UCSD-AML1 (cell line): ENCODE measurements around the gene CCL2.

Experiments used
- DNase-seq: peaks from one replicate; lab custom pipeline; 2025; ENCODE audit not compliant: unreplicated experiment; lab: John Stamatoyannopoulos, UW

The CCL2 gene

GRCh38 chr17:34237458-34237857 is 17.6 kb upstream of the CCL2 start:
- no peak for DNase-seq

GRCh38 chr17:34241062-34241461 is 14.0 kb upstream of the CCL2 start:
- peak; percentile 71 for DNase-seq

- peak; percentile 56 for DNase-seq
Observed at GRCh38 chr17:34242587-34243363, 12.3 kb upstream of the CCL2 start.

GRCh38 chr17:34243364-34244320 is 11.4 kb upstream of the CCL2 start:
- no peak for DNase-seq

GRCh38 chr17:34245351-34245905 is 9.7 kb upstream of the CCL2 start:
- no peak for DNase-seq

GRCh38 chr17:34246446-34246845 is 8.6 kb upstream of the CCL2 start:
- DNase-seq = peak; percentile 40

GRCh38 chr17:34246881-34247280 is 8.2 kb upstream of the CCL2 start:
- DNase-seq = no peak

GRCh38 chr17:34248511-34249024 is 6.5 kb upstream of the CCL2 start:
- DNase-seq = no peak

GRCh38 chr17:34249061-34249460 is 6.0 kb upstream of the CCL2 start:
- DNase-seq = no peak

GRCh38 chr17:34249478-34249877 is 5.6 kb upstream of the CCL2 start:
- DNase-seq = no peak

- no peak for DNase-seq
Observed at GRCh38 chr17:34251186-34251585, 3.9 kb upstream of the CCL2 start.

- DNase-seq = peak; percentile 71
Observed at GRCh38 chr17:34252095-34252443, 3.0 kb upstream of the CCL2 start.

- DNase-seq = no peak
Observed at GRCh38 chr17:34252444-34253138, 2.5 kb upstream of the CCL2 start.

GRCh38 chr17:34253139-34253525 is 2.0 kb upstream of the CCL2 start:
- no peak for DNase-seq

- DNase-seq = no peak
Observed at GRCh38 chr17:34254146-34254545, 939 bp upstream of the CCL2 start.

- no peak for DNase-seq
Observed at GRCh38 chr17:34255381-34255732, 272 bp downstream of the CCL2 start.

GRCh38 chr17:34255841-34256240 is 756 bp downstream of the CCL2 start:
- no peak for DNase-seq

- no peak for DNase-seq
Observed at GRCh38 chr17:34257299-34257985, 2.4 kb downstream of the CCL2 start.

GRCh38 chr17:34257986-34258326 is 2.9 kb downstream of the CCL2 start:
- no peak for DNase-seq

- no peak for DNase-seq
Observed at GRCh38 chr17:34259146-34259545, 4.1 kb downstream of the CCL2 start.

- DNase-seq = no peak
Observed at GRCh38 chr17:34260861-34261260, 5.8 kb downstream of the CCL2 start.
